Prostate gland (tissue), 1 donor: Measurements from ENCODE around the gene MT1M.

ENCODE experiments used
- POLR2A ChIP-seq: fragments of 450-650 bp; IDR thresholded peaks from one replicate; pipeline ENCODE4 v1.6.1; 2016; ENCODE audit warnings: antibody characterized with exemption, mild to moderate bottlenecking
- POLR2AphosphoS5 ChIP-seq: sonication (generic); formaldehyde crosslinking; IDR thresholded peaks from one replicate; pipeline ENCODE4 v1.6.1; 2017; ENCODE audit warnings: antibody characterized with exemption

DNA sequence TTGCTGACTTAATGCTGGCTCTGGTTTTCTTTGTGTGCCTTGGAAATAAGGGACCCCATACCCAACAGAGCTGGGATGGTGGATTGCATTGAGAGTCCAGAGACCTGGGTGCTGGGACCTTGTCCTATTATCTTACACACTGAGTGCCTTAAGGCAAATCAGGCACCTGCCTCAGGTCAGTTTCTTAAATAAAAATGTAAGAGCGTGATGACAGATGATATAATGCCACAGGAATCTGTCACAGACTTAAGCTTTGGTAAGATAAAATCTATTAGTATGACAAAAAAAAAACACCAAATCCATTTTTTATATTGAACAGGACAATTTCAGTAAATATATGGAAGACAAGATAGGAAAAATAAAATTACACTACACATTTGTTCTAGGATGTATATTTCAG is 7.6 kb downstream of the MT1M start:
- TF ChIP-seq POLR2AphosphoS5: no peak
- no peak for TF ChIP-seq POLR2A
